CD14-positive monocyte (primary cell): ENCODE data around the gene AMD1. TPM values are rescaled to one million over a fixed set of nuclear protein-coding genes. Genes with fewer than 3 reads are reported as not detected.

Experiments
- DNase-seq, 3 donors: peaks; one replicate each; pipeline ENCODE4 v3.0.0-alpha.2; 2011 to 2022
- H2AFZ ChIP-seq: 2 replicates; pipeline ENCODE4 v1.6.0; 2012; ENCODE audit warnings: mild to moderate bottlenecking, low read depth, low read length, inconsistent platforms; ENCODE audit not compliant: insufficient read depth, poor library complexity, severe bottlenecking
- H3K27ac ChIP-seq, 2 donors: 1 replicate in 1 of 2; 2 replicates in 1 of 2; pipeline ENCODE4 v1.5.1; 2012 to 2013; ENCODE audit warnings: low read length in 2 of 2, control low read depth in 1 of 2, inconsistent platforms in 1 of 2, low read depth in 1 of 2, mild to moderate bottlenecking in 1 of 2
- H3K27me3 ChIP-seq, 2 donors: one replicate each; pipeline versions ENCODE4 v1.6.0 to v1.6.1; 2011 to 2013; ENCODE audit warnings: low read length in 2 of 2; ENCODE audit not compliant: control insufficient read depth in 2 of 2, insufficient read depth in 2 of 2
- H3K36me3 ChIP-seq, 2 donors: replicated peaks in 1 of 2; 1 replicate in 1 of 2; 2 replicates in 1 of 2; pipeline versions ENCODE4 v1.5.1 to v1.6.1; 2012 to 2013; ENCODE audit warnings: low read length in 2 of 2, control low read depth in 1 of 2, inconsistent platforms in 1 of 2, mild to moderate bottlenecking in 1 of 2; ENCODE audit not compliant: insufficient read depth in 2 of 2, control insufficient read depth in 1 of 2
- H3K4me1 ChIP-seq, 2 donors: 1 replicate in 1 of 2; 2 replicates in 1 of 2; pipeline versions ENCODE4 v1.5.1 to v1.6.1; 2012 to 2013; ENCODE audit warnings: low read length in 2 of 2, control low read depth in 1 of 2, inconsistent platforms in 1 of 2, mild to moderate bottlenecking in 1 of 2, moderate library complexity in 1 of 2; ENCODE audit not compliant: insufficient read depth in 2 of 2, control insufficient read depth in 1 of 2
- H3K4me2 ChIP-seq: replicated peaks from 2 replicates; pipeline ENCODE3; 2012; ENCODE audit warnings: low read length, moderate library complexity, mild to moderate bottlenecking; ENCODE audit not compliant: poor library complexity, severe bottlenecking; ENCODE audit errors: extremely low read depth
- H3K4me3 ChIP-seq, 3 experiments: fragments of 200-600 bp in 1 of 3; sonication (generic) in 1 of 3; replicated peaks in 1 of 3; 1 replicate in 2 of 3; 2 replicates in 1 of 3; pipeline ENCODE4 v1.5.1; 2011 to 2013; ENCODE audit warnings: low read length in 3 of 3, mild to moderate bottlenecking in 3 of 3, control low read depth in 2 of 3, low read depth in 2 of 3, inconsistent platforms in 1 of 3, moderate library complexity in 1 of 3
- H3K79me2 ChIP-seq: 2 replicates; pipeline ENCODE4 v1.6.0; 2012; ENCODE audit warnings: mild to moderate bottlenecking, control low read depth, inconsistent platforms, low read length, moderate library complexity; ENCODE audit not compliant: insufficient read depth
- H3K9ac ChIP-seq: 2 replicates; pipeline ENCODE4 v1.6.0; 2017; ENCODE audit warnings: low read length, mild to moderate bottlenecking; ENCODE audit not compliant: insufficient read depth, poor library complexity, severe bottlenecking
- H3K9me3 ChIP-seq, 2 donors: replicated peaks in 1 of 2; 1 replicate in 1 of 2; 2 replicates in 1 of 2; pipeline versions ENCODE4 v1.5.1 to v1.6.1; 2012 to 2013; ENCODE audit warnings: low read length in 2 of 2, control low read depth in 1 of 2; ENCODE audit not compliant: control insufficient read depth in 1 of 2, insufficient read depth in 1 of 2
- H4K20me1 ChIP-seq: 2 replicates; pipeline ENCODE4 v1.6.0; 2012; ENCODE audit warnings: mild to moderate bottlenecking, low read length, control low read depth, moderate library complexity; ENCODE audit not compliant: insufficient read depth
- H3K27ac Mint-ChIP-seq, 7 donors: one replicate each; pipeline ENCODE4 v1.8.0; 2020; ENCODE audit warnings: mild to moderate bottlenecking in 7 of 7, mixed read lengths in 7 of 7, moderate library complexity in 6 of 7, inconsistent platforms in 2 of 7
- H3K27me3 Mint-ChIP-seq, 3 donors: one replicate each; pipeline ENCODE4 v1.8.0; 2021 to 2022; ENCODE audit warnings: low read depth in 3 of 3, mild to moderate bottlenecking in 3 of 3, mixed read lengths in 3 of 3, moderate library complexity in 3 of 3, inconsistent platforms in 1 of 3
- H3K36me3 Mint-ChIP-seq, 2 donors: one replicate each; pipeline ENCODE4 v1.8.0; 2020; ENCODE audit warnings: mixed read lengths in 2 of 2, inconsistent platforms in 1 of 2, mild to moderate bottlenecking in 1 of 2
- H3K4me1 Mint-ChIP-seq: one replicate; pipeline ENCODE4 v1.8.0; 2020; ENCODE audit warnings: mild to moderate bottlenecking, mixed read lengths
- H3K4me3 Mint-ChIP-seq, 2 donors: one replicate each; pipeline ENCODE4 v1.8.0; 2020; ENCODE audit warnings: mild to moderate bottlenecking in 2 of 2, mixed read lengths in 2 of 2, moderate library complexity in 1 of 2
- H3K9me3 Mint-ChIP-seq, 7 donors: one replicate each; pipeline ENCODE4 v1.8.0; 2020 to 2022; ENCODE audit warnings: mixed read lengths in 7 of 7, mild to moderate bottlenecking in 6 of 7, moderate library complexity in 6 of 7, inconsistent platforms in 2 of 7
- CTCF ChIP-seq: fragments of 200-600 bp; IDR thresholded peaks from one replicate; pipeline ENCODE4 v1.8.0; 2022; ENCODE audit warnings: antibody characterized with exemption, mild to moderate bottlenecking
- WGBS: methylation state at CpG from one replicate; pipeline ENCODE4 v1.1.5; 2013; ENCODE audit warnings: missing lambda C conversion rate; ENCODE audit not compliant: insufficient coverage; 5-methylcytosine and 5-hydroxymethylcytosine counted together
- intact Hi-C, 2 donors: fragments of 100-400 bp; cut with micrococcal nuclease; formaldehyde crosslinking; loops; one replicate each; pipeline versions ENCODE4 v1.15.0 to v1.15.1; 2023
- polyA plus RNA-seq, 3 donors: library from polyadenylated mRNA; depleted of rRNA in 1 of 3; unstranded in 2 of 3; stranded (reverse) in 1 of 3; fragments of 300-500 nt in 2 of 3; fragments of >200 nt in 1 of 3; fragmentation: Illumina TruSeq in 2 of 3; gene quantifications; 1 replicate in 2 of 3; 2 replicates in 1 of 3; pipeline ENCODE4 v1.2.3, GENCODE V29; 2012 to 2021

Gene AMD1
- polyA plus RNA-seq, 3 donors, result 35.0 to 60.5 (median 45.3) TPM

- Histone ChIP-seq H3K27me3 (no peaks in the 10 kb centered on the region), H3K9ac (no peak overlapping the region), H3K4me2 (peak overlapping the region; percentile 36), H3K79me2 (no peaks in the 10 kb centered on the region), H4K20me1 (no peaks in the 10 kb centered on the region), H3K9me3 (no peaks in the 10 kb centered on the region), H3K27ac (peak overlapping the region; percentile 13 to 84), H3K4me1 (peaks cover 29 to 35% of the 10 kb centered on the region in 2 donors), H3K4me3 (no peak overlapping the region), H2AFZ (peak overlapping the region; percentile 21), H3K36me3 (no peaks in the 10 kb centered on the region)
- H3K4me3 Mint-ChIP-seq, result no peak overlapping the region
- H3K4me1 Mint-ChIP-seq, result peaks cover 30% of the 10 kb centered on the region
- peak; percentile 41 to 48 (median 42) for DNase-seq
- peaks cover 0 to 3% (median 0%) of the 10 kb centered on the region in 3 donors for H3K27me3 Mint-ChIP-seq
- peaks cover 0 to 2% (median 0%) of the 10 kb centered on the region in 7 donors for H3K9me3 Mint-ChIP-seq
- no peaks in the 10 kb centered on the region for H3K36me3 Mint-ChIP-seq
- WGBS, result no CpG with 5 or more reads among the region's 1 CpG
- H3K27ac Mint-ChIP-seq, result peak overlapping the region; percentile 77 to 96 (median 90)
- TF ChIP-seq CTCF, result no peak
- intact Hi-C loops, result no loop called here
Measured at GRCh38 chr6:110934381-110934898, 59.9 kb downstream of the AMD1 start.

- H3K27ac Mint-ChIP-seq, result peak overlapping the region in 5 of 7 donors; percentile 50 to 96 (median 56)
- H3K27me3 Mint-ChIP-seq, result peaks cover 0 to 3% (median 0%) of the 10 kb centered on the region in 3 donors
- H3K36me3 Mint-ChIP-seq, result no peaks in the 10 kb centered on the region
- Histone ChIP-seq H3K9ac (no peak overlapping the region), H4K20me1 (no peaks in the 10 kb centered on the region), H3K4me2 (no peak overlapping the region), H3K27ac (peak overlapping the region in 1 of 2 donors; percentile 84), H3K27me3 (no peaks in the 10 kb centered on the region), H3K4me3 (no peak overlapping the region), H3K4me1 (peaks cover 23 to 28% of the 10 kb centered on the region in 2 donors), H3K9me3 (no peaks in the 10 kb centered on the region), H2AFZ (no peak overlapping the region), H3K36me3 (no peaks in the 10 kb centered on the region), H3K79me2 (no peaks in the 10 kb centered on the region)
- intact Hi-C loops, result no loop called here
- H3K9me3 Mint-ChIP-seq, result peaks cover 0 to 2% (median 0%) of the 10 kb centered on the region in 7 donors
- H3K4me3 Mint-ChIP-seq, result no peak overlapping the region
- peaks cover 25% of the 10 kb centered on the region for H3K4me1 Mint-ChIP-seq
- DNase-seq, result no peak
- TF ChIP-seq CTCF, result no peak
- no CpG with 5 or more reads among the region's 6 CpGs for WGBS
Measured at GRCh38 chr6:110935171-110935570, 60.6 kb downstream of the AMD1 start.
